Loucy (cell line): Measurements from ENCODE around the gene MCC.

Experiments
- H2AFZ ChIP-seq: fragments of 200-600 bp; sonication (generic); 2 replicates; pipeline ENCODE4 v1.6.0; 2016; ENCODE audit warnings: antibody characterized with exemption, mild to moderate bottlenecking, low read length, moderate library complexity
- H3F3A ChIP-seq: fragments of 200-600 bp; 2 replicates; pipeline ENCODE4 v1.6.0; 2016; ENCODE audit warnings: antibody characterized with exemption, low read depth, mild to moderate bottlenecking
- H3K27me3 ChIP-seq: fragments of 200-600 bp; sonication (generic); 2 replicates; pipeline ENCODE4 v1.6.1; 2014; ENCODE audit warnings: low read length, mild to moderate bottlenecking; ENCODE audit not compliant: insufficient read depth, poor library complexity, severe bottlenecking
- H3K36me3 ChIP-seq: fragments of 200-600 bp; sonication (generic); 2 replicates; pipeline ENCODE4 v1.6.1; 2016; ENCODE audit warnings: low read length; ENCODE audit not compliant: insufficient read depth
- H3K4me1 ChIP-seq: fragments of 200-600 bp; sonication (generic); 2 replicates; pipeline ENCODE4 v1.5.1; 2014; ENCODE audit warnings: low read length, mild to moderate bottlenecking; ENCODE audit not compliant: insufficient read depth, poor library complexity, severe bottlenecking
- H3K4me2 ChIP-seq: fragments of 200-600 bp; sonication (generic); 2 replicates; pipeline ENCODE4 v1.6.0; 2014; ENCODE audit warnings: antibody characterized with exemption, low read length, low read depth, mild to moderate bottlenecking; ENCODE audit not compliant: poor library complexity, severe bottlenecking
- H3K4me3 ChIP-seq: fragments of 200-600 bp; sonication (generic); 2 replicates; pipeline ENCODE4 v1.5.1; 2014; ENCODE audit warnings: low read length, mild to moderate bottlenecking, mixed read lengths; ENCODE audit not compliant: poor library complexity, severe bottlenecking
- H3K79me2 ChIP-seq: fragments of 200-600 bp; sonication (generic); 2 replicates; pipeline ENCODE4 v1.6.1; 2014; ENCODE audit warnings: low read length; ENCODE audit not compliant: insufficient read depth
- H3K9ac ChIP-seq: fragments of 200-600 bp; sonication (generic); 2 replicates; pipeline ENCODE4 v1.6.0; 2014; ENCODE audit warnings: mild to moderate bottlenecking, low read depth, low read length, moderate library complexity; ENCODE audit not compliant: poor library complexity, severe bottlenecking
- H3K9me2 ChIP-seq: fragments of 200-600 bp; sonication (generic); replicated peaks from 2 replicates; pipeline ENCODE4 v1.6.1; 2016; ENCODE audit warnings: low read depth, low read length, mixed read lengths
- H3K9me3 ChIP-seq: fragments of 200-600 bp; sonication (generic); 2 replicates; pipeline ENCODE4 v1.6.1; 2014; ENCODE audit warnings: mild to moderate bottlenecking, antibody characterized with exemption, low read length, low read depth; ENCODE audit not compliant: insufficient read depth
- H4K20me1 ChIP-seq: fragments of 200-600 bp; sonication (generic); 2 replicates; pipeline ENCODE4 v1.6.0; 2014; ENCODE audit warnings: antibody characterized with exemption, low read length, mild to moderate bottlenecking; ENCODE audit not compliant: insufficient read depth, poor library complexity, severe bottlenecking
- EZH2phosphoT487 ChIP-seq: fragments of 200-600 bp; IDR thresholded peaks from 2 replicates; pipeline ENCODE4 v1.6.1; 2018; ENCODE audit warnings: antibody characterized with exemption, mild to moderate bottlenecking, moderate library complexity, borderline replicate concordance
- TF ChIP-seq, protein P1 (sequence below): fragments of 200-600 bp; sonication (generic); conservative IDR thresholded peaks from 2 replicates; pipeline ENCODE4 v1.5.1; 2014; ENCODE audit warnings: mild to moderate bottlenecking, antibody characterized with exemption, low read length

Gene MCC

DNA sequence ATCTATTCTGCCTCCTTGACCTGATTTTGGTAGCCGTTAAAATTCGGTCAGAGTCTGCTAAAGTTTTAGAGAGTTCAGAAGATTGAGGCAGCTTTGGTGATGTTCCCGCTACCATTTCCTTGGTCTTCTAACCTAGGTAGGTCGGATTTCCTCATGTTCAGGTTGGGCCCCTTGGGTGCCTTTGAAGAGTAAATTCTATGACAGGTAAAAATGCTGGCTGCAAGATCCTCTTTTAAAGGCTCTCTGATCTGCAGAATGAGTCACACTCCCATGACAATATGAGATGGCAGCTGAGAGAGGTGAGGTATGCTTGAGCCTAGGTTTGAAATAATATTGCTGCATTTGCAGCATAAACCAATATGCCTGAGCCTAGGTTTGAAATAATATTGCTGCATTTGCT lies 252.4 kb downstream of the MCC start:
- Histone ChIP-seq H3K27me3 (no peaks in the 10 kb centered on the region), H2AFZ (no peak overlapping the region), H3K4me1 (no peaks in the 10 kb centered on the region), H3K36me3 (no peaks in the 10 kb centered on the region), H3K4me2 (no peak overlapping the region), H3F3A (no peaks in the 10 kb centered on the region), H3K9me2 (no peaks in the 10 kb centered on the region), H3K4me3 (no peak overlapping the region), H4K20me1 (no peaks in the 10 kb centered on the region), H3K79me2 (no peaks in the 10 kb centered on the region; the same call in 1 of the 2 replicates), H3K9ac (no peak overlapping the region), H3K9me3 (no peaks in the 10 kb centered on the region)
- no peak for TF ChIP-seq EZH2phosphoT487
- TF ChIP-seq, protein P1, sequence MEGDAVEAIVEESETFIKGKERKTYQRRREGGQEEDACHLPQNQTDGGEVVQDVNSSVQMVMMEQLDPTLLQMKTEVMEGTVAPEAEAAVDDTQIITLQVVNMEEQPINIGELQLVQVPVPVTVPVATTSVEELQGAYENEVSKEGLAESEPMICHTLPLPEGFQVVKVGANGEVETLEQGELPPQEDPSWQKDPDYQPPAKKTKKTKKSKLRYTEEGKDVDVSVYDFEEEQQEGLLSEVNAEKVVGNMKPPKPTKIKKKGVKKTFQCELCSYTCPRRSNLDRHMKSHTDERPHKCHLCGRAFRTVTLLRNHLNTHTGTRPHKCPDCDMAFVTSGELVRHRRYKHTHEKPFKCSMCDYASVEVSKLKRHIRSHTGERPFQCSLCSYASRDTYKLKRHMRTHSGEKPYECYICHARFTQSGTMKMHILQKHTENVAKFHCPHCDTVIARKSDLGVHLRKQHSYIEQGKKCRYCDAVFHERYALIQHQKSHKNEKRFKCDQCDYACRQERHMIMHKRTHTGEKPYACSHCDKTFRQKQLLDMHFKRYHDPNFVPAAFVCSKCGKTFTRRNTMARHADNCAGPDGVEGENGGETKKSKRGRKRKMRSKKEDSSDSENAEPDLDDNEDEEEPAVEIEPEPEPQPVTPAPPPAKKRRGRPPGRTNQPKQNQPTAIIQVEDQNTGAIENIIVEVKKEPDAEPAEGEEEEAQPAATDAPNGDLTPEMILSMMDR, result no peak

DNA sequence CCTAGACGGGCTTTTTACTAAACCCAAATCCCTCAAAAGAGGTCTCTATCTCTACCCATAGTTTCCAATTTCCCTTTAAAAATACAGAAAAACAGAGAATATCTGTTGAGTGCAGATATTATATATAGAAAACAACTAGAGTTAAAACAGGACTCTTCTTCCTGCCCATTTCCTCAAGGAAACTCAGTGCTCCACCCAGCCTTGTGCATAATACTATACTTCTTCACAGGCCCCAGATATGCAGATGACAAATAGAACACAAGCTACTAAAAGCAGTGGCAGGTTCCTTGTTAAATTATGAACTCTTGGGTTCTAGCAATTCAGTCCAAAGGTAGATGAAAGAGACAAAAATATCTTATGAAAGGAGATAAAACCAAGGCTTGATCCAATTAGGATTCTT lies 253.7 kb downstream of the MCC start:
- Histone ChIP-seq H3K4me1 (no peaks in the 10 kb centered on the region), H3K9ac (no peak overlapping the region), H3K9me3 (no peaks in the 10 kb centered on the region), H3K9me2 (no peaks in the 10 kb centered on the region), H3K4me3 (no peak overlapping the region), H4K20me1 (no peaks in the 10 kb centered on the region), H3F3A (no peaks in the 10 kb centered on the region), H3K36me3 (no peaks in the 10 kb centered on the region), H3K4me2 (no peak overlapping the region), H3K79me2 (no peaks in the 10 kb centered on the region; the same call in 1 of the 2 replicates), H3K27me3 (no peaks in the 10 kb centered on the region), H2AFZ (no peak overlapping the region)
- TF ChIP-seq, protein P1, result no peak
- TF ChIP-seq EZH2phosphoT487, result no peak

DNA sequence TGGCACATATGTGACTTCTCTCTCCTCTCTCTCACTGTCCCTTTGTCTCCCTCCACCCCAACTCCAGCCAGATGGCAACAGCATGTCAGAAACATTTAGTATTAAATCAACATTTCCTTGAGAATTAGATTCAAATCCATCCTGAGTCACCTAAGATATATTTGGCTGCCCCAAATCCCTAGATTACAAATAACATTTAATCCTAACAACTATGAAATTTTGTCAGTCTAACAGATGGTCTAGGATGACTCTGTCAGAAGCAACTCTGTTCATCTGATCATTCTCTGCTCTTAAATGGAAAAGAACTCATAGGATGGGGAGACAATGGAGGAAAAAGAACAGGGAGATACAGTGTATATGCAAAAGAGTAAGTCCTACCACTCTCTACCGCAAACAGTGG lies 254.6 kb downstream of the MCC start:
- no peak overlapping the region for H3K4me3 ChIP-seq
- TF ChIP-seq EZH2phosphoT487, result no peak
- TF ChIP-seq, protein P1, result no peak
- H4K20me1 ChIP-seq, result no peaks in the 10 kb centered on the region
- H3K4me2 ChIP-seq, result no peak overlapping the region
- H3K79me2 ChIP-seq, result no peaks in the 10 kb centered on the region; the same call in 1 of the 2 replicates
- no peak overlapping the region for H3K9ac ChIP-seq
- H3F3A ChIP-seq, result no peaks in the 10 kb centered on the region
- H3K4me1 ChIP-seq, result no peaks in the 10 kb centered on the region
- H3K9me2 ChIP-seq, result no peaks in the 10 kb centered on the region
- no peaks in the 10 kb centered on the region for H3K36me3 ChIP-seq
- no peak overlapping the region for H2AFZ ChIP-seq
- no peaks in the 10 kb centered on the region for H3K9me3 ChIP-seq
- H3K27me3 ChIP-seq, result no peaks in the 10 kb centered on the region
